ENCODE results near the gene AGMO. TPM values are rescaled to one million over a fixed set of nuclear protein-coding genes. Genes with fewer than 3 reads are reported as not detected.

Gene AGMO
- total RNA-seq, 1 donor from 2014 or later, result 0.34 TPM

DNA sequence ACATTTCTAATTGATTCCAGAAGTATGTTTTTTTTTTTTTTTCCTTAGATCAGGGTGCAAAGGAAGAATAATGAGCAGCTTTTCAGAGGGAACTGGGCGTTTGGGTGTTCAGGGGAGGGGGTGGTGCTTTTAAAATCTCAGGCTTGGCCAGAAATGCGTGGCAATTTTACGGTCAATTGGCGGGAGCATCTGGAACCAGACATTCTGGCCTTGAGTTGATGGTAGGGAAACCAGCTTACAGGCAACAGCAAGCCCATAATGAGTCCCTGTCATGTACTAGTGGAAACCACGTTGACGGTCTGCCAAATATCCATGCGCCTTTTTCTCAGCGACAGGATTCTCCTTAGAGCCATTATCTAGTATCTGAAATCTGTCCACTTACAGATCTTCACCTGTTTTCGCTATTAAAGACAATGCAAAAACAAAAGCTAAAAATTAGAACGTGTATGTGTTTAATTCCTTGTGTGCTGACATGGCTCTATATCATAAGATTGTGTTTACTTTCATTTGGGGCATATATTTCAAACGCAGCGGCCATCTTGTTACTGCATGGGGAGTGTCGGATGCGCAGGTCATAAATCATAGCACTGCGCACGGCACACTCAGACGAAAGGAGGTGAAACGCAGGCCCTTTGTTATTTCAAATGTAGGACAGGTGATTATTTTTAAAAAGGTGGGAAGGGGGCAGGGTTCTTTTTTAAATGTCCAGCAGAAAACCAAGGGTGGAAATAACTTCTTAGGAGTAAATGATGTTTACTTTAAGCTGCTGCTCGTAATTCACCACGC, 209.2 kb downstream of the AGMO start:
- no peak overlapping the region for H3K27ac Mint-ChIP-seq (ENCODE audit: unreplicated experiment)
- Histone ChIP-seq H2AFZ (ENCODE audit: low read depth, low read length) (no peak overlapping the region), H3K4me3 (ENCODE audit: insufficient read depth, low read depth, low read length) (no peak overlapping the region), H3K9ac (ENCODE audit: low read length) (no peak overlapping the region), H3K27me3 (ENCODE audit: insufficient read depth, low read length) (no peaks in the 10 kb centered on the region), H4K20me1 (ENCODE audit: insufficient read depth, low read length) (no peaks in the 10 kb centered on the region), H3K36me3 (ENCODE audit: insufficient read depth, low read length) (no peaks in the 10 kb centered on the region), H3K9me3 (ENCODE audit: insufficient read depth, low read depth, low read length) (no peaks in the 10 kb centered on the region), H3K4me1 (ENCODE audit: insufficient read depth, low read length) (no peaks in the 10 kb centered on the region), H3K79me2 (ENCODE audit: insufficient read depth, low read length) (no peaks in the 10 kb centered on the region), H3K4me2 (ENCODE audit: low read length) (no peak overlapping the region), H3K27ac (ENCODE audit: low read depth, low read length) (no peak overlapping the region)
- no peaks in the 10 kb centered on the region for H3K9me3 Mint-ChIP-seq (ENCODE audit: unreplicated experiment)
- FAIRE-seq (no peak), DNase-seq (ENCODE audit: low read depth) (no peak)
- no peak overlapping the region for H3K4me3 Mint-ChIP-seq (ENCODE audit: unreplicated experiment)
- H3K4me1 Mint-ChIP-seq (ENCODE audit: low read depth, unreplicated experiment), result peaks cover 1% of the 10 kb centered on the region
- H3K36me3 Mint-ChIP-seq (ENCODE audit: low read depth, unreplicated experiment), result no peaks in the 10 kb centered on the region
- TF ChIP-seq, protein P1, sequence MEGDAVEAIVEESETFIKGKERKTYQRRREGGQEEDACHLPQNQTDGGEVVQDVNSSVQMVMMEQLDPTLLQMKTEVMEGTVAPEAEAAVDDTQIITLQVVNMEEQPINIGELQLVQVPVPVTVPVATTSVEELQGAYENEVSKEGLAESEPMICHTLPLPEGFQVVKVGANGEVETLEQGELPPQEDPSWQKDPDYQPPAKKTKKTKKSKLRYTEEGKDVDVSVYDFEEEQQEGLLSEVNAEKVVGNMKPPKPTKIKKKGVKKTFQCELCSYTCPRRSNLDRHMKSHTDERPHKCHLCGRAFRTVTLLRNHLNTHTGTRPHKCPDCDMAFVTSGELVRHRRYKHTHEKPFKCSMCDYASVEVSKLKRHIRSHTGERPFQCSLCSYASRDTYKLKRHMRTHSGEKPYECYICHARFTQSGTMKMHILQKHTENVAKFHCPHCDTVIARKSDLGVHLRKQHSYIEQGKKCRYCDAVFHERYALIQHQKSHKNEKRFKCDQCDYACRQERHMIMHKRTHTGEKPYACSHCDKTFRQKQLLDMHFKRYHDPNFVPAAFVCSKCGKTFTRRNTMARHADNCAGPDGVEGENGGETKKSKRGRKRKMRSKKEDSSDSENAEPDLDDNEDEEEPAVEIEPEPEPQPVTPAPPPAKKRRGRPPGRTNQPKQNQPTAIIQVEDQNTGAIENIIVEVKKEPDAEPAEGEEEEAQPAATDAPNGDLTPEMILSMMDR (IDR thresholded peaks at IDR 0.05; ENCODE audit: insufficient read depth, low read depth, low read length), result no peak
- TF ChIP-seq EZH2 (IDR thresholded peaks at IDR 0.05; ENCODE audit: insufficient read depth, low read length), result no peak
- H3K27me3 Mint-ChIP-seq (ENCODE audit: low read depth, unreplicated experiment), result no peaks in the 10 kb centered on the region

DNA sequence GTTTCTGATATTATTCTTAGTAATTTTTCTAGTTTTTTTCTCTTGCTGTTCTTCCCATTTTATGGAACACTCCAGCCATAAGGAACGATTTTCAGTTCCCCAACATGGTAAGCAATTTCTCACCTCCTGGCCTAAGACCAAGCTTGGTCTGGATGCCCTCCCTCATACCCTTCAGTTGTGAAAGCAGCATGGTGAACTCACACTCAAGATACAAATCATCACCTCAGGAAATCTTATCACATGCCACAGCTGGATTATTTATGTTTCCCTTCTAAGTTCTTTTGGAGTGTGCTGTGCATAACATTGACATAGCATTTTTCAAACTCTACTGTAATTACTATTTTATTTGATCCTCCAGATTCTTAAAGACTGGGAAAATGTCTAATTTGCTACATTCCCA, 216.6 kb downstream of the AGMO start:
- Mint-ChIP-seq H3K27ac (ENCODE audit: unreplicated experiment) (no peak overlapping the region), H3K4me1 (ENCODE audit: low read depth, unreplicated experiment) (no peaks in the 10 kb centered on the region), H3K27me3 (ENCODE audit: low read depth, unreplicated experiment) (no peaks in the 10 kb centered on the region), H3K9me3 (ENCODE audit: unreplicated experiment) (peaks cover under 1% of the 10 kb centered on the region), H3K4me3 (ENCODE audit: unreplicated experiment) (no peak overlapping the region), H3K36me3 (ENCODE audit: low read depth, unreplicated experiment) (no peaks in the 10 kb centered on the region)
- Histone ChIP-seq H3K36me3 (ENCODE audit: insufficient read depth, low read length) (no peaks in the 10 kb centered on the region), H3K9me3 (ENCODE audit: insufficient read depth, low read depth, low read length) (no peaks in the 10 kb centered on the region), H3K27me3 (ENCODE audit: insufficient read depth, low read length) (no peaks in the 10 kb centered on the region), H3K9ac (ENCODE audit: low read length) (no peak overlapping the region), H3K4me3 (ENCODE audit: insufficient read depth, low read depth, low read length) (no peak overlapping the region), H4K20me1 (ENCODE audit: insufficient read depth, low read length) (no peaks in the 10 kb centered on the region), H2AFZ (ENCODE audit: low read depth, low read length) (no peak overlapping the region), H3K4me2 (ENCODE audit: low read length) (no peak overlapping the region), H3K4me1 (ENCODE audit: insufficient read depth, low read length) (no peaks in the 10 kb centered on the region), H3K27ac (ENCODE audit: low read depth, low read length) (no peak overlapping the region), H3K79me2 (ENCODE audit: insufficient read depth, low read length) (no peaks in the 10 kb centered on the region)
- no peak for TF ChIP-seq EZH2 (IDR thresholded peaks at IDR 0.05; ENCODE audit: insufficient read depth, low read length)
- TF ChIP-seq, protein P1 (IDR thresholded peaks at IDR 0.05; ENCODE audit: insufficient read depth, low read depth, low read length), result no peak
- DNase-seq (ENCODE audit: low read depth), result no peak
- FAIRE-seq, result no peak

DNA sequence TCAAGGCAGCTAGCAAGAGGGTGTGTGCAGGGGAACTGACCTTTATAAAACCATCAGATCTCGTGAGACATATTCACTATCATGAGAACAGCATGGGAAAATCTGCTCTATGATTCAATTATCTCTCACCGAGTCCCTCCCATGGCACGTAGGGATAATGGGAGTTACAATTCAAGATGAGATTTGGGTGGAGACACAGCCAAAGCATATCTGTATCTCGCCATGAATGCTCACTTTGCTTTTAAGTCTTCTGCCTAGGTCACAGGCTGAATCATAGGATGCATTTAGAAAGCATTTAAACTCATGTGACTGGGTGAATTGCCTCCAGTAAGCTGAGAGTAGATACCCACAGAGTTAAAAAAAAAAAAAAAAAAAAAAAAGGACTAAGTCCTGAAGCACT, 220.0 kb downstream of the AGMO start:
- no peak overlapping the region for H3K27ac Mint-ChIP-seq (ENCODE audit: unreplicated experiment)

More for the DNA sequence above, 220.0 kb downstream of the AGMO start:
- Histone ChIP-seq H3K4me1 (ENCODE audit: insufficient read depth, low read length) (no peaks in the 10 kb centered on the region), H3K36me3 (ENCODE audit: insufficient read depth, low read length) (no peaks in the 10 kb centered on the region), H3K27me3 (ENCODE audit: insufficient read depth, low read length) (no peaks in the 10 kb centered on the region), H2AFZ (ENCODE audit: low read depth, low read length) (no peak overlapping the region), H3K27ac (ENCODE audit: low read depth, low read length) (no peak overlapping the region), H4K20me1 (ENCODE audit: insufficient read depth, low read length) (no peaks in the 10 kb centered on the region), H3K9me3 (ENCODE audit: insufficient read depth, low read depth, low read length) (no peaks in the 10 kb centered on the region), H3K4me2 (ENCODE audit: low read length) (no peak overlapping the region), H3K9ac (ENCODE audit: low read length) (no peak overlapping the region), H3K79me2 (ENCODE audit: insufficient read depth, low read length) (no peaks in the 10 kb centered on the region), H3K4me3 (ENCODE audit: insufficient read depth, low read depth, low read length) (no peak overlapping the region)
- Mint-ChIP-seq H3K4me1 (ENCODE audit: low read depth, unreplicated experiment) (no peaks in the 10 kb centered on the region), H3K9me3 (ENCODE audit: unreplicated experiment) (peaks cover 2% of the 10 kb centered on the region), H3K4me3 (ENCODE audit: unreplicated experiment) (no peak overlapping the region), H3K27me3 (ENCODE audit: low read depth, unreplicated experiment) (no peaks in the 10 kb centered on the region), H3K36me3 (ENCODE audit: low read depth, unreplicated experiment) (no peaks in the 10 kb centered on the region)
- TF ChIP-seq, protein P1 (IDR thresholded peaks at IDR 0.05; ENCODE audit: insufficient read depth, low read depth, low read length), result no peak
- TF ChIP-seq EZH2 (IDR thresholded peaks at IDR 0.05; ENCODE audit: insufficient read depth, low read length), result no peak
- FAIRE-seq, result no peak
- no peak for DNase-seq (ENCODE audit: low read depth)
